MG63 (cell line): ENCODE measurements around the gene C22orf31. TPM values are rescaled to one million over a fixed set of nuclear protein-coding genes. Genes with fewer than 3 reads are reported as not detected.
"Not testable (repeated sequence)": the region's sequence is repeated elsewhere in the genome, so short reads cannot be mapped to it uniquely, and the experiment has no call there.

Source experiments
- DNase-seq: peaks from one replicate; pipeline ENCODE4 v3.0.0-alpha.2; 2020
- H3K27me3 ChIP-seq: fragments of 250-450 bp; sonication (Bioruptor Pico); 2 replicates; pipeline ENCODE4 v1.5.1; 2020; ENCODE audit warnings: mild to moderate bottlenecking, moderate library complexity
- H3K36me3 ChIP-seq: fragments of 250-450 bp; sonication (Bioruptor Pico); 2 replicates; pipeline ENCODE4 v1.5.1; 2020; ENCODE audit warnings: mild to moderate bottlenecking, moderate library complexity
- H3K4me3 ChIP-seq: fragments of 250-450 bp; sonication (Bioruptor Pico); 2 replicates; pipeline ENCODE4 v1.5.1; 2020; ENCODE audit warnings: mild to moderate bottlenecking, moderate library complexity
- H3K9me3 ChIP-seq: fragments of 250-450 bp; sonication (Bioruptor Pico); 2 replicates; pipeline ENCODE4 v1.5.1; 2020; ENCODE audit warnings: mild to moderate bottlenecking, moderate library complexity
- total RNA-seq: library from RNA; depleted of rRNA; stranded (reverse); fragments of >200 nt; shearing (Covaris generic); gene quantifications from 2 replicates; pipeline ENCODE4 v1.2.3, GENCODE V29; 2014; ENCODE audit warnings: low replicate concordance

The C22orf31 gene
- total RNA-seq, 1 experiment from 2014 or later, result not detected

GRCh38 chr22:29087012-29087411, 25.4 kb upstream of the C22orf31 start:
- no peaks in the 10 kb centered on the region for H3K27me3 ChIP-seq
- no peak for DNase-seq
- no peak overlapping the region for H3K4me3 ChIP-seq
- H3K9me3 ChIP-seq, result no peaks in the 10 kb centered on the region
- H3K36me3 ChIP-seq, result no peaks in the 10 kb centered on the region

- DNase-seq, result no peak
Observed at GRCh38 chr22:29083933-29084591, 22.4 kb upstream of the C22orf31 start.

GRCh38 chr22:29083576-29083932, 21.9 kb upstream of the C22orf31 start:
- not testable (repeated sequence) for H3K36me3 ChIP-seq, H3K4me3 ChIP-seq, H3K9me3 ChIP-seq, H3K27me3 ChIP-seq, DNase-seq

More at GRCh38 chr22:29083933-29084591, 22.4 kb upstream of the C22orf31 start:
- Histone ChIP-seq H3K36me3 (no peaks in the 10 kb centered on the region), H3K9me3 (no peaks in the 10 kb centered on the region), H3K4me3 (no peak overlapping the region), H3K27me3 (no peaks in the 10 kb centered on the region)

- H3K36me3 ChIP-seq, result no peaks in the 10 kb centered on the region
- H3K27me3 ChIP-seq, result no peaks in the 10 kb centered on the region
- no peak overlapping the region for H3K4me3 ChIP-seq
- no peak for DNase-seq
- H3K9me3 ChIP-seq, result no peaks in the 10 kb centered on the region
Observed at GRCh38 chr22:29082826-29083545, 21.4 kb upstream of the C22orf31 start.

GRCh38 chr22:29081517-29082236, 20.0 kb upstream of the C22orf31 start:
- no peaks in the 10 kb centered on the region for H3K36me3 ChIP-seq
- DNase-seq, result no peak
- H3K27me3 ChIP-seq, result no peaks in the 10 kb centered on the region
- H3K4me3 ChIP-seq, result no peak overlapping the region
- no peaks in the 10 kb centered on the region for H3K9me3 ChIP-seq

- Histone ChIP-seq H3K4me3 (no peak overlapping the region), H3K36me3 (no peaks in the 10 kb centered on the region), H3K27me3 (no peaks in the 10 kb centered on the region), H3K9me3 (no peaks in the 10 kb centered on the region)
- DNase-seq, result no peak
Observed at GRCh38 chr22:29080106-29080975, 18.7 kb upstream of the C22orf31 start.

- Histone ChIP-seq H3K9me3 (no peaks in the 10 kb centered on the region), H3K4me3 (no peak overlapping the region), H3K36me3 (no peaks in the 10 kb centered on the region), H3K27me3 (no peaks in the 10 kb centered on the region)
- DNase-seq, result no peak
Observed at GRCh38 chr22:29079218-29079901, 17.7 kb upstream of the C22orf31 start.

GRCh38 chr22:29078869-29079207, 17.2 kb upstream of the C22orf31 start:
- Histone ChIP-seq H3K27me3 (0 out of 2 replicates have a peak, but pooled peaks cover 2% of the 10 kb centered on the region), H3K36me3 (no peaks in the 10 kb centered on the region), H3K4me3 (no peak overlapping the region), H3K9me3 (no peaks in the 10 kb centered on the region)
- DNase-seq, result no peak

GRCh38 chr22:29078036-29078868, 16.6 kb upstream of the C22orf31 start:
- H3K36me3 ChIP-seq, result no peaks in the 10 kb centered on the region
- H3K9me3 ChIP-seq, result no peaks in the 10 kb centered on the region
- H3K4me3 ChIP-seq, result no peak overlapping the region
- H3K27me3 ChIP-seq, result peaks cover 8% of the 10 kb centered on the region; the same call in 1 of the 2 replicates
- no peak for DNase-seq

- Histone ChIP-seq H3K9me3 (no peaks in the 10 kb centered on the region), H3K36me3 (no peaks in the 10 kb centered on the region), H3K27me3 (peaks cover 8% of the 10 kb centered on the region; the same call in 1 of the 2 replicates), H3K4me3 (no peak overlapping the region)
- DNase-seq, result no peak
Observed at GRCh38 chr22:29074276-29074772, 12.7 kb upstream of the C22orf31 start.

- Histone ChIP-seq H3K27me3 (peaks cover 8% of the 10 kb centered on the region; the same call in 1 of the 2 replicates), H3K4me3 (peak overlapping the region; percentile 42), H3K9me3 (no peaks in the 10 kb centered on the region), H3K36me3 (no peaks in the 10 kb centered on the region)
- no peak for DNase-seq
Observed at GRCh38 chr22:29073618-29074275, 12.1 kb upstream of the C22orf31 start.

GRCh38 chr22:29072979-29073617, 11.5 kb upstream of the C22orf31 start, which contains the start of gene KREMEN1:
Gene KREMEN1, plus strand, starts transcription at chr22:29073035. Its CDS starts 96 bp downstream, at chr22:29073131.
- Histone ChIP-seq H3K36me3 (no peaks in the 10 kb centered on the region), H3K4me3 (peak within 1 kb of the TSS; percentile 60), H3K27me3 (peaks cover 8% of the 10 kb centered on the region; the same call in 1 of the 2 replicates), H3K9me3 (no peaks in the 10 kb centered on the region)
- no peak for DNase-seq

- DNase-seq, result peak; percentile 72
- no peaks in the 10 kb centered on the region for H3K9me3 ChIP-seq
Observed at GRCh38 chr22:29072193-29072978, 10.8 kb upstream of the C22orf31 start.

More at GRCh38 chr22:29072193-29072978, 10.8 kb upstream of the C22orf31 start:
- no peaks in the 10 kb centered on the region for H3K36me3 ChIP-seq
- H3K27me3 ChIP-seq, result peaks cover 8% of the 10 kb centered on the region; the same call in 1 of the 2 replicates
- H3K4me3 ChIP-seq, result peak overlapping the region; percentile 60
